Vagina (tissue), 2 donors: ENCODE data around the gene CCDC12. TPM values are rescaled to one million over a fixed set of nuclear protein-coding genes. Genes with fewer than 3 reads are reported as not detected.
A peak's percentile ranks its signal among the peaks of the same experiment; 100 is the strongest.

Experiments used
- DNase-seq, 2 donors: peaks; one replicate each; pipeline ENCODE4 v3.0.0-alpha.2; 2017; ENCODE audit errors: extremely low spot score in 2 of 2
- H3K27ac ChIP-seq: fragments of 200-600 bp; sonication (generic); one replicate; pipeline ENCODE4 v1.5.1; 2019
- H3K27me3 ChIP-seq: fragments of 200-600 bp; sonication (generic); one replicate; pipeline ENCODE4 v1.5.1; 2019
- H3K36me3 ChIP-seq, 2 donors: fragments of 200-600 bp; sonication (generic); one replicate each; pipeline ENCODE4 v1.5.1; 2017 to 2019
- H3K4me1 ChIP-seq: fragments of 200-600 bp; sonication (generic); one replicate; pipeline ENCODE4 v1.5.1; 2019
- H3K4me3 ChIP-seq, 2 donors: fragments of 200-600 bp; sonication (generic); 1 replicate in 1 of 2; 2 replicates in 1 of 2; pipeline ENCODE4 v1.5.1; 2016 to 2019
- H3K9me3 ChIP-seq: fragments of 200-600 bp; sonication (generic); one replicate; pipeline ENCODE4 v1.5.1; 2019
- POLR2A ChIP-seq, 2 donors: fragments of 450-650 bp; IDR thresholded peaks; one replicate each; pipeline ENCODE4 v1.6.1; 2017; ENCODE audit warnings: antibody characterized with exemption in 2 of 2, mild to moderate bottlenecking in 2 of 2, moderate library complexity in 2 of 2
- POLR2AphosphoS5 ChIP-seq, 2 donors: sonication (generic); formaldehyde crosslinking; IDR thresholded peaks; one replicate each; pipeline ENCODE4 v1.9.0; 2017; ENCODE audit warnings: antibody characterized with exemption in 2 of 2, mild to moderate bottlenecking in 2 of 2, low read depth in 1 of 2; ENCODE audit not compliant: insufficient read depth in 1 of 2
- intact Hi-C: fragments of 100-400 bp; cut with DNase I; formaldehyde crosslinking; loops from one replicate; pipeline ENCODE4 v1.15.1; 2023
- total RNA-seq: library from RNA; depleted of rRNA; stranded (reverse); fragments of >200 nt; gene quantifications from one replicate; pipeline ENCODE4 v1.2.3, GENCODE V29; 2016
- TF ChIP-seq, protein P1 (sequence below), 3 experiments: fragments of 450-650 bp in 2 of 3; fragments of 200-600 bp in 1 of 3; sonication (generic) in 1 of 3; IDR thresholded peaks; one replicate each; pipeline ENCODE4 v1.5.1; 2017 to 2019; ENCODE audit warnings: antibody characterized with exemption in 3 of 3, mild to moderate bottlenecking in 2 of 3, moderate library complexity in 2 of 3

The CCDC12 gene
- total RNA-seq = 55.5 TPM

DNA sequence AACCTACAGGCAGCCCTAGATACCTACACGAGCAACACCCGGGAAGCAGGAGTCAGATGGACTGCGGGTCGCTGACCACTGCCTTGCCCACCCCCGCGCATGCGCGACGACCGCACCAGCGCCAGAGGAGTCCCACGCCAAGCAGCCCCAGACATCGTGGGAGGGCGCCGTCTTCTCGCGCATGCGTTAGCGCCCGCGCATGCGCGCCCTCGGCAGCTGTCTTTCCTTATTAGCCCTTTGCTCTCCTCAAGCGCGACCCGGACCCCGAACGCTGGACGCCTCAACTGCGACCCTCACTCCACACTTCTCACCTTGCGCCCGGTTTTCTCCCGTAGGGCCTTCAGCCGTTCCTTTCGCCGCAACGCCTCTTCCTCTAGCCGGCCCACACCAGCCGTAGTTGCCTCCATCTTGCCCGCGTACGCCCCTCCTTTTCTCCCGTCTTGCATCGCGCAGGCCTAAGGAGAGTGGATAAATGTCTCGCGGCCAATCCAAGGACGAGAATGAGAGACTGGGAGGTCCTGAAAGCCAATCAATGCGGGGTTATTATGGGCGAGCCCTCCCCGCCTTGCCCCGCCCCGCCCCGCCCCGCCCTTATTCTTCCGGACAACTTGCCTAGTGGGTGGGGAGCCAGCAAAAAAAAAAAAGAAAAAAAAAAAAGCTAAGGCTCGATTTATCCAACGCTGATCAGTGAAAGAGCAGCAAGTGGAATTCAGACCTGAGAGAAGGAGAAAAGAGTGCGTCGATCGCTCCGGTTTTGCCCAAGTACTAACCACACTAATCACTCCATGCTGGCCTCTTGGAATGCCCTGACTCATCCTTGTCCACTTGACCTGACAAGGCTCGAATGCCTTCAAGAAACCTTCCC is at the start of gene CCDC12:
CCDC12 (minus strand) TSS at position 420 of the 865 bp plus-strand sequence; CDS start at position 407, 13 bp downstream.
- peaks cover 76% of the 10 kb centered on the region for H3K4me1 ChIP-seq
- DNase-seq = peak in 1 of 2 donors; percentile 99
- peak within 1 kb of the TSS; percentile 89 for H3K27ac ChIP-seq
- TF ChIP-seq, protein P1, sequence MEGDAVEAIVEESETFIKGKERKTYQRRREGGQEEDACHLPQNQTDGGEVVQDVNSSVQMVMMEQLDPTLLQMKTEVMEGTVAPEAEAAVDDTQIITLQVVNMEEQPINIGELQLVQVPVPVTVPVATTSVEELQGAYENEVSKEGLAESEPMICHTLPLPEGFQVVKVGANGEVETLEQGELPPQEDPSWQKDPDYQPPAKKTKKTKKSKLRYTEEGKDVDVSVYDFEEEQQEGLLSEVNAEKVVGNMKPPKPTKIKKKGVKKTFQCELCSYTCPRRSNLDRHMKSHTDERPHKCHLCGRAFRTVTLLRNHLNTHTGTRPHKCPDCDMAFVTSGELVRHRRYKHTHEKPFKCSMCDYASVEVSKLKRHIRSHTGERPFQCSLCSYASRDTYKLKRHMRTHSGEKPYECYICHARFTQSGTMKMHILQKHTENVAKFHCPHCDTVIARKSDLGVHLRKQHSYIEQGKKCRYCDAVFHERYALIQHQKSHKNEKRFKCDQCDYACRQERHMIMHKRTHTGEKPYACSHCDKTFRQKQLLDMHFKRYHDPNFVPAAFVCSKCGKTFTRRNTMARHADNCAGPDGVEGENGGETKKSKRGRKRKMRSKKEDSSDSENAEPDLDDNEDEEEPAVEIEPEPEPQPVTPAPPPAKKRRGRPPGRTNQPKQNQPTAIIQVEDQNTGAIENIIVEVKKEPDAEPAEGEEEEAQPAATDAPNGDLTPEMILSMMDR (IDR thresholded peaks at IDR 0.05) = no peak
- peak in 1 of 2 donors; percentile 76 for TF ChIP-seq POLR2A (IDR thresholded peaks at IDR 0.05)
- TF ChIP-seq POLR2AphosphoS5 (IDR thresholded peaks at IDR 0.05; ENCODE audit: insufficient read depth in 1 of 2, low read depth in 1 of 2) = peak in 1 of 2 donors; percentile 96
- H3K9me3 ChIP-seq = no peaks in the 10 kb centered on the region
- peak within 1 kb of the TSS; percentile 69 to 82 for H3K4me3 ChIP-seq
- H3K36me3 ChIP-seq = no peaks in the 10 kb centered on the region
- intact Hi-C loops = no loop called here
- H3K27me3 ChIP-seq = no peaks in the 10 kb centered on the region

DNA sequence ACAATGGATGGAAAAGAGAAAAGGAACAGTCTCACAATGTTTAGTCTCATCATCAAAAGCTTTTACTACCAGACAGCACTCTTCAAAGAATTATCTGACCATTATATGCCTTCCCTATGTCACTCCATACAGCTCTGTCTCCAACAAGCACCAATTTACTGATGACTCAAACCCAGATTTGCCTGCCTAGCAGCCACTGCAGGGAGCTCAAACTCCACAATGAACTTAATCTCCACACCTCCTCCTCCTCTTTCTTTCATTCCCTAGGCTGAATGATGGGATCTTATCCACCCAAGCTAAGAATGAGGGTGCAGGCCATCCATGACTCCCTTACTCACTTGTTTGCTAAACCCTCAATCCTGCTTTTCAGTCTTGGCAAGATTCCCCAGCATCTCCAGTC is 48.4 kb upstream of the CCDC12 start:
- DNase-seq = no peak
- H3K4me3 ChIP-seq = no peak overlapping the region
- TF ChIP-seq POLR2AphosphoS5 (IDR thresholded peaks at IDR 0.05; ENCODE audit: insufficient read depth in 1 of 2, low read depth in 1 of 2) (no peak), POLR2A (IDR thresholded peaks at IDR 0.05) (no peak)
- TF ChIP-seq, protein P1 (IDR thresholded peaks at IDR 0.05) = no peak
- H3K27me3 ChIP-seq = no peaks in the 10 kb centered on the region
- no peaks in the 10 kb centered on the region for H3K9me3 ChIP-seq
- H3K27ac ChIP-seq = no peak overlapping the region
- peaks cover 0 to 5% of the 10 kb centered on the region in 2 donors for H3K36me3 ChIP-seq
- peaks cover 12% of the 10 kb centered on the region for H3K4me1 ChIP-seq
- intact Hi-C loops = no loop called here

- DNase-seq = no peak
- Histone ChIP-seq H3K9me3 (no peaks in the 10 kb centered on the region), H3K27me3 (no peaks in the 10 kb centered on the region), H3K27ac (peak overlapping the region; percentile 61), H3K36me3 (peaks cover 0 to 26% of the 10 kb centered on the region in 2 donors), H3K4me3 (no peak overlapping the region), H3K4me1 (peaks cover 12% of the 10 kb centered on the region)
- TF ChIP-seq POLR2AphosphoS5 (IDR thresholded peaks at IDR 0.05; ENCODE audit: insufficient read depth in 1 of 2, low read depth in 1 of 2) = no peak
- TF ChIP-seq, protein P1 (IDR thresholded peaks at IDR 0.05) = no peak
- intact Hi-C loops = no loop called here
Observed at GRCh38 chr3:47022641-47023071, 46.1 kb upstream of the CCDC12 start.

GRCh38 chr3:47020311-47020710 is 43.8 kb upstream of the CCDC12 start:
- Histone ChIP-seq H3K27ac (no peak overlapping the region), H3K36me3 (peaks cover 5 to 41% of the 10 kb centered on the region in 2 donors)
- intact Hi-C loops = no loop called here

More at GRCh38 chr3:47020311-47020710, 43.8 kb upstream of the CCDC12 start:
- TF ChIP-seq, protein P1 (IDR thresholded peaks at IDR 0.05) = no peak
- TF ChIP-seq POLR2A (IDR thresholded peaks at IDR 0.05) (no peak), POLR2AphosphoS5 (IDR thresholded peaks at IDR 0.05; ENCODE audit: insufficient read depth in 1 of 2, low read depth in 1 of 2) (no peak)
- no peak for DNase-seq
- no peaks in the 10 kb centered on the region for H3K9me3 ChIP-seq
- H3K4me1 ChIP-seq = peaks cover 12% of the 10 kb centered on the region
- H3K27me3 ChIP-seq = no peaks in the 10 kb centered on the region
- H3K4me3 ChIP-seq = no peak overlapping the region
